Mucosa of descending colon (tissue), 3 donors: Measurements from ENCODE around the gene GPX6. TPM values are rescaled to one million over a fixed set of nuclear protein-coding genes. Genes with fewer than 3 reads are reported as not detected.

Source experiments
- ATAC-seq: fragments of 200-7000 bp; cut with Tn5 transposase; one replicate; pipeline ENCODE4 v1.9.1; 2020; ENCODE audit warnings: mild to moderate bottlenecking, moderate library complexity
- DNase-seq, 3 donors: peaks; one replicate each; pipeline ENCODE4 v3.0.0-alpha.2; 2020
- H3K36me3 ChIP-seq: fragments of 200-600 bp; one replicate; pipeline ENCODE4 v1.8.0; 2021; ENCODE audit warnings: low read depth, mild to moderate bottlenecking
- H3K4me1 ChIP-seq: fragments of 200-600 bp; one replicate; pipeline ENCODE4 v1.8.0; 2021; ENCODE audit warnings: low read depth, mild to moderate bottlenecking
- H3K4me3 ChIP-seq: fragments of 200-600 bp; one replicate; pipeline ENCODE4 v1.8.0; 2021; ENCODE audit warnings: mild to moderate bottlenecking
- H3K9me3 ChIP-seq: fragments of 200-600 bp; one replicate; pipeline ENCODE4 v1.8.0; 2021; ENCODE audit warnings: mild to moderate bottlenecking
- intact Hi-C, 2 donors: fragments of 100-400 bp; cut with DNase I in 1 of 2; cut with micrococcal nuclease in 1 of 2; formaldehyde crosslinking; loops; one replicate each; pipeline versions ENCODE4 v1.11.0 to v1.11.1; 2022; cut with DNase I, micrococcal nuclease
- total RNA-seq, 3 donors: library from RNA; stranded (reverse); fragmentation: NEBNext Ultra II Directional in 2 of 3; extraction: Animal tissue kit (Norgen Biotek cat#: 25700) in 2 of 3; gene quantifications; one replicate each; pipeline versions ENCODE4 v1.2.1 to v1.2.4, GENCODE V29; 2021 to 2023
- TF ChIP-seq, protein P1 (sequence below): fragments of 200-600 bp; IDR thresholded peaks from one replicate; pipeline ENCODE4 v1.8.0; 2022; ENCODE audit warnings: antibody characterized with exemption, mild to moderate bottlenecking
- donor health status: DM: no; HTN: no; CAD: no; lungs with moderate emphysema.
- donor health status: DM: no; HTN: no; CAD: no.
- donor health status: DM: no; HTN: yes; CAD: no.

Gene GPX6
- total RNA-seq, 3 donors from 2014 or later = not detected

DNA sequence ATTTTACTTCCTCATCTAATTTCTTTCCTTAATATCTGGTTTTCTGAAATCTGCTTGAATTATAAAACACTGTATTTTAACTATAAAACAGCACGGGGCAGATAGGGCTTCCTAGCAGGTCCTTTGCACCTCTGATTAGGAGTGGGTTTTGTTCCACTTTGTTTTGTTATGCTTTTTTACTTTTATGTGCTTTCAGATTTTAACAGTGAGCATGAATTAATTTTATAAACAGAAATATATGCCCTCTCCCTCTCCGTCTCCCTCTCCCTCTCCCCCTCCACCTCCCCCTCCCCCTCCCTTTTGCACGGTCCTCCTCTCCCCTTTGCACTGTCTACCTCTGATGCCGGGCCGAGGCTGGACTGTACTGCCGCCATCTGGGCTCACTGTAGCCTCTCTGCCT lies 14.3 kb downstream of the GPX6 start:
- Histone ChIP-seq H3K4me3 (no peak overlapping the region), H3K9me3 (no peaks in the 10 kb centered on the region), H3K36me3 (no peaks in the 10 kb centered on the region), H3K4me1 (no peaks in the 10 kb centered on the region)
- DNase-seq = no peak
- intact Hi-C loops = no loop called here
- TF ChIP-seq, protein P1, sequence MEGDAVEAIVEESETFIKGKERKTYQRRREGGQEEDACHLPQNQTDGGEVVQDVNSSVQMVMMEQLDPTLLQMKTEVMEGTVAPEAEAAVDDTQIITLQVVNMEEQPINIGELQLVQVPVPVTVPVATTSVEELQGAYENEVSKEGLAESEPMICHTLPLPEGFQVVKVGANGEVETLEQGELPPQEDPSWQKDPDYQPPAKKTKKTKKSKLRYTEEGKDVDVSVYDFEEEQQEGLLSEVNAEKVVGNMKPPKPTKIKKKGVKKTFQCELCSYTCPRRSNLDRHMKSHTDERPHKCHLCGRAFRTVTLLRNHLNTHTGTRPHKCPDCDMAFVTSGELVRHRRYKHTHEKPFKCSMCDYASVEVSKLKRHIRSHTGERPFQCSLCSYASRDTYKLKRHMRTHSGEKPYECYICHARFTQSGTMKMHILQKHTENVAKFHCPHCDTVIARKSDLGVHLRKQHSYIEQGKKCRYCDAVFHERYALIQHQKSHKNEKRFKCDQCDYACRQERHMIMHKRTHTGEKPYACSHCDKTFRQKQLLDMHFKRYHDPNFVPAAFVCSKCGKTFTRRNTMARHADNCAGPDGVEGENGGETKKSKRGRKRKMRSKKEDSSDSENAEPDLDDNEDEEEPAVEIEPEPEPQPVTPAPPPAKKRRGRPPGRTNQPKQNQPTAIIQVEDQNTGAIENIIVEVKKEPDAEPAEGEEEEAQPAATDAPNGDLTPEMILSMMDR = no peak
- ATAC-seq = no peak

DNA sequence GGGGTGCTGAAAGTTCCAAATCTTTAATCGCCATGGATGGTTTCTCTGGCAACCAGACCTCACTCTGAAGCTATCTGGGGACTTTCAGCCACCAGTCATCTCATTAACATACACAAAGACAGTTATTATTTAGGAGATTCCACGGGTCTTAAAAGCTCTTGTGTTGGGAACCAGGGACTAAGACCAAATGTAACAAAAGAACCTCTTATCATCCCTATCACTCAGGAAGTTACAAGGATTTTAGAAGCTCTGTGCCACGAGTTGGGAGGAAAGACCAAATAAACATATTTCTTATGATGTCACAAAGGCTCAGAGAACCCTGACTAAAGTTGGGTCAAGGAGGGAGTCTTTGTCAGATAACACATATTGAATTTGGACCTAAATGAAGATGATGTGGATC lies 17.7 kb downstream of the GPX6 start:
- H3K9me3 ChIP-seq = no peaks in the 10 kb centered on the region
- intact Hi-C loops = no loop called here
- ATAC-seq = no peak
- TF ChIP-seq, protein P1 = no peak
- H3K4me1 ChIP-seq = no peaks in the 10 kb centered on the region
- no peak for DNase-seq
- H3K36me3 ChIP-seq = no peaks in the 10 kb centered on the region
- H3K4me3 ChIP-seq = no peak overlapping the region

DNA sequence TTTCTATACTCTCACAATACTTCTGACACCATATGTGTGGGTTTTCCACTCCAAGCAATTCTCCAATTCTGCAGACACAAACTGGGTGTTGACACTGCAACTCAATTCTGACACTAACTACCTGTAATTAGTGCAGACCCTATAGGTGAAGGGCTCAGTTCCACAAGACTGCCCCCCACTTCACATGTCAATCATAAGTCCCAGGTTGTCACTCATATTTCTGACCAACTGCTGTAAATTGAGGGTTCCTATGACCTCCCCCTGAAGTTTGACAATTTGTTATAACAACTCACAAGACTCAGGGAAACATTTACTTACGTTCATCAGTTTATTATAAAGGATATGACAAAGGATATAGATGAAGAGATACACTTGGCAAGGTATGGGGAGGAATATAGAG lies 18.3 kb downstream of the GPX6 start:
- Histone ChIP-seq H3K4me3 (no peak overlapping the region), H3K9me3 (no peaks in the 10 kb centered on the region), H3K4me1 (no peaks in the 10 kb centered on the region), H3K36me3 (no peaks in the 10 kb centered on the region)
- intact Hi-C loops = no loop called here
- DNase-seq (no peak), ATAC-seq (no peak)
- TF ChIP-seq, protein P1 = no peak

DNA sequence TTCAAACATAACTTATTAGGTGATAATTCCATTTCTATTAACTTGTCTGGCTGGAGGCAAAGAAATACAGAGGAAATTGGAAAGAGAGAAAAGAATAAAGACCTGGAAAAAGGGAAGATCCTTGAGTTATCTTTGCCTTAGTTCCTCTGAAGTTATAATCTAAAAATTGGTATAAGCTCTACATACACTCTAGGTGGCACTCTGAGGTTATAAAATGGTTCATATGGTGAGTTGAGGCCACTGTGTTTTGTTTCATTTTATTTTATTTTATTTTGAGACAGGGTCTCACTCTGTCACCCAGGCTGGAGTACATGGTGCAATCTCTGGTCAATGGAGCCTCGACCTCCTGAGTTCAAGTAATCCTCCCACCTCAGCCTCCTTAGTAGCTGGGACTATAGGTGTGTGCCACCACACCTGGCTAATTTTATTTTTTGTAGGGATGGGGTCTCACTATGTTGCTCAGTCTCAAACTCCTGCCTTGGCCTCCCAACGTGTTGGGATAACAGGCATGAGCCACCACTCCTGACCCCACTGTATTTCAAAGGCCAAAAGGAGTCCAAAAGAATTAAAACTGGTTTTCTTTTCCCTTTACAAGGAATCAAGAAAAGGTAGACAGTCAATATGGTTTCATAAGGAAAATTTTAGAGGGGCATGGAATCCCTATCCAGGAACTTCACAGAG lies 19.4 kb downstream of the GPX6 start:
- Histone ChIP-seq H3K4me3 (no peak overlapping the region), H3K9me3 (no peaks in the 10 kb centered on the region), H3K36me3 (no peaks in the 10 kb centered on the region), H3K4me1 (no peaks in the 10 kb centered on the region)
- DNase-seq (no peak), ATAC-seq (no peak)
- intact Hi-C loops = no loop called here
- TF ChIP-seq, protein P1 = no peak

DNA sequence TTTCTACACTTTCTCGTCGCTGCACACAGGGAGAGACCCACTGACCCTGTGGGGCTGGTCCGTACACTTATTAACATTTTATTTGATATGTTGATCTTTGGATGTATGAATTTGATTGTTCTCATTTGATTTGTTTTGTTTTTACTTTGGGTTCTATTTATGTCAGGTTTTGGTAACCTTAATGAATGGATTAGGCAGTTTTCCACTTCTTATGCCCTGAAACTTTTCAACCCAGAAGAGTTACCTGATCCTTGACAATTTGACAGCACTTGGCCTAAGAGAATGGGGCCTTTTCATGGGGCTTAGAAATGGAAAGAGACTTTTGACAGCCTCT lies 23.6 kb downstream of the GPX6 start:
- no peak for DNase-seq
- Histone ChIP-seq H3K4me1 (no peaks in the 10 kb centered on the region), H3K9me3 (no peaks in the 10 kb centered on the region), H3K36me3 (no peaks in the 10 kb centered on the region), H3K4me3 (no peak overlapping the region)
- TF ChIP-seq, protein P1 = no peak
- intact Hi-C loops = no loop called here
- no peak for ATAC-seq
